ENCODE measurements around the gene NXN.
"Not testable (repeated sequence)": the region's sequence is repeated elsewhere in the genome, so short reads cannot be mapped to it uniquely, and the experiment has no call there.

Gene NXN

DNA sequence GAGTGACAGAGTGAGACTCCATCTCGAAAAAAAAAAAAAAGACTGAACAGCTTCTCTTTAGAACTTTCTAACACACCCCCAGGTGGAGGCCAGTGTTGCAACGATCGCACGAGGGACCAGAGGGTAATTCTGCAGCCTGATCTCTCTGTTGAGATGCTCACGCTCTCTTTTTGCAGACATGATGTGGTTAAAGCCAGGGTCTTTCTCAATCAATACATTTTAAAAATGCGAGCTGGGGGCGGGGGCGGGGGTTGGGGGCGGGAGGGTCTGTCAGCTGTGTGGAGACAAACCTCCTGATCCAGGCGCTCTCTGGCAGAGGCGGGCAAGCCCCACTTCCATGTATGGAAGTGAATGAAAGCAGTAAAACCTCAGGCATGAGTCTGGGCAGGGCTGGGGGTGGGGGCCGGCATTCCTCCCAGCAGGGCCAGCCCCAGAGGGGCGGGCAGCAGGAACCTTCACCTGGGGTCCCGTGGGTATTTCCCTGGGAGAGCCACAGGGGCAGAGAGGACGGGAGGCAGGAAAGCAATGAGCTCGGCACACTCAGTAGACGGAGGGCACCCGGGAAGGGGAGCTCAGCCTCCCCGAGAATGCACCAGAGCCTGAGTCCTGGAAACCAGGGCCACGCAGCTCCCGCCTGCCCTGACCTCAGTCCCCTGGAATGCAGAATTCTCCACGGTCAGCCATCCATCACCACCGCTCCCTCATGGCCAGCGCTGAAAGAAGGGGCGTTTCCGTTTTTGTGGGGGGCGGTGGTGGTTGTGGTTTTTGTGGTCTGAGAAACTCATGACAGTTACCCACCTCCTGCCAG lies 28.0 kb downstream of the NXN start:
- DNase-seq, result no peak

DNA sequence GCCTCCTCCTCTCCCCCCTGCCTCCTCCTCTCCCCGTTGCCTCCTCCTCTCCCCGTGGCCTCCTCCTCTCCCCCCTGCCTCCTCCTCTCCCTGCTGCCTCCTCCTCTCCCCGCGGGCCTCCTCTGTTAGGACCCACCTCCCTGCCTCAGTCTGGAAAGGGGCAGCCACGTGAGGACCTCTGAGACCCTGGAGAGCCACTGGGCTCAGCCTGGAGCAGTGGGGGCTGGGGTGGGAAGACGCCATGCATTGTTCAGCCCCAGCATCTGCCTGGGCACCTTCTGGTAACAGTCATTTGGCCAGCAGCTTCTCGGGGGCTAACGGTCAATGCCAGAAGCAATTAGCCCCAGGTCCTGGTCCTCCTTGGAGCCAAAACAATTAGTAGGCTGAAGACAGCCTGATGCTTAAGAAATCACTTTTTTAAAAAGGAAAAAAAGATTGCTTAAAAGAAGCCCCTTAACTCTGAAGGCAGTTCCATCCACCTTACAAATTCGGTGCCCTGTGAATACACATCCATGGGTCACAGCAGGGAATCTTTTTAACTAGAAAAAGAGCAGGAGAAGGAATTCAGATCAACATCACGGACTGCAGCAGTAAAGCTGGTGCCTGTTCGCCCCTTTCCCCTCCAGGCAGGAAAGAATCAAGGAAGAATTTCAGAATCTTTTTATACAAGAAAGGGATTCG lies 29.8 kb downstream of the NXN start:
- DNase-seq, result no peak

DNA sequence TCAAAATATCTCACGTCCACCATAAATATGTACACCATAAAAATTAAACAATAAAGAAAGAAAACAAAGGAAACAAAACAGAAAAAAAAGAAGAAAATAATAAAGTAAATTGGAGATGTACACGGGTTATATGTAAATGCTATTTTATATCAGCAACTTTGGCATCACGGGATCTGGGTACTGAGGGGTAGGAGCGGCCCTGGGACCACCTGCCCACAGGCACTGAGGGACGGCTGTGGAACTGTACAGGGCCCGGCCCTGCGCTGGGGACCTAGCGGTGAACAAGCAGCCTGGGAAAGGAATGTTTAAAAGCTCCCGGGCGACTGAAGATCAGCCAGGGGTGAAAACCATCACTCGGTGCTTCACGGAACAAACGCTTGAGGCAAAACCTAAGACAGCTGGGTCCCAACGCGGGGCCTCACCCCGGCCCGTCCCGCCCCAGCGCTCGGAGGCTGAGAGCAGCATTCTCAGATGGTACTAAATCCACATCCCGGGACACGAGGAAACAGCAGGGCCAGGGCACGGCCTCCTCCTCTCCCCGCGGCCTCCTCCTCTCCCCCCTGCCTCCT lies 31.2 kb downstream of the NXN start:
- DNase-seq, result no peak

DNA sequence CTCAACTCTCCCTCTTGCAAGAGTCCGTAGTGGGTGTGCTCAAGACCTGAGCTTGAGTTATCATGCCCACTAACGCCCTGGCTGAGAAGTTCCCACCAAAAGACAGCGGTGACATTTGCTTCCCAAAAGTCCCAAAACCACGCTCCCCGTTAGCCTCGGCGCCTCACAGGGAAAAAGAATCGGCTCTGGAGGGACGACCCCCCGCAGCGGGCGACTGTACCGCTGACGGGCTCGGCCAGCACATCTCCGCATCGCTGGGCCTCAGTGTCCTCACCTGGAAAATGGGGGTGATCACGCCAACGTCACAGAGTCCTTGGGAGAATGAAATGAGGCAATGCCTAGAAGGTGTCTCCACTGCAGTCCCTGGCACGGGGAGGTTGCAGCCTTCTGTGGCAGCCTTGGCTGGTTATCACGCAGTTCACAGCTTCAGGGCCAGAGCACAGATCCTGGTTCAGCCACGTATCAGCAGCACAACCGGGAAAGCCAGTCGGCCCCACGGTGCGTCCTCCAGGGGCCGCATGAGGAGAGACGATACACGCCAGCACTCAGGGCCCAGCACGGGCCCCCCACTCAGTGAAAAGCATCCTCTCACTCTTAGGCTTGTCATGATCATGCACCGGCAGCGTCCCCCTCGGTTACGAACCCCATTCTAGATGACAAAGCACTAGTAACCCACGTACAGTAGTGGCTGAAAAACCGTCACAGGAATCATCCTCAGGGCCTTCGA lies 32.9 kb downstream of the NXN start:
- no peak for DNase-seq

DNA sequence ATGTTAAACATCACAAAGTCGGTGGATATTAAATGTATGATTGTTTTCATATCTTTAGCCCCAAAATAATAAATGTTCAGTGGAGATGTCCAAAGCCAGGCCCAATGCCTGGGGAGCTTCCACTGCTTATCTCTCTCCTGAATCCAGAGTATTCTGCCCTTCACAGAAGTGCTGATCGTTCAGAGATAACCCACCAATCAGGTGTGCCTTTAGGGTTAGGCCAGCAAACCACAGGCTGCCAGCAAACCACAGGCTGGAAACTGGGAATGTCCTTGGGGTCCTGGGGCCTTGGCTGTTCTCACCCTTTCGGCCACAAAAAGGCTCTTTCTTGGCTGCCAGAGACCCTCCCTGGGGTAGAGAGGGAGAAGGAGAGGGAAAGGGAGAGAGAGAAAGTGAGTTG lies 33.9 kb downstream of the NXN start:
- DNase-seq, result no peak

DNA sequence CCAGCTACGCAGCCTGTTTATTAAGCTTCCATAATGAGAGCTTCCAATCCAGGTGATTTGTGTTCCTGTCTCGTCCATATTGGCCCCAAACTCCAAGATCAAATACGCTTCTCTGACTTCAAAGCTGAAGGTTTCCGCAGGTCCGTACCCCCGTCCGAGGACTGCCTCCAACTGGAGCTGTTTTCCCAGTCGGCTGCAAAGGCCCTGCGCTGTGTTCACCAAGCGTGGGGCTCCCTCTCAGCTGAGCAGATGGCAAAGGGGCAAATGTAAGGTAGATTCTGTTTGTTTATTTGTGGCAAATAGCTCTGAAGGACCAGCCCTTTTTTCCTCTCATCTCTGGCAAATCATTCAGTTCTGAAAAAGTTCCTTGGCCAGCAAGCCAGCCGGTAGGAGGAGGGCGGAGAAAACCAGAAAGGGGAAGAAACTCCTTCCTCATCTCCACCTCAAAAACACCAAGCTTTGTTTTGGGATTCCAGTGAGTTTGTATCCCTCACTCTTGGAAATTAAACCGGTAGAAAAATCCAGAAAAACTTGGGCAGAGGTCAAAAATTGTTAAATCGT lies 35.2 kb downstream of the NXN start:
- no peak for DNase-seq

DNA sequence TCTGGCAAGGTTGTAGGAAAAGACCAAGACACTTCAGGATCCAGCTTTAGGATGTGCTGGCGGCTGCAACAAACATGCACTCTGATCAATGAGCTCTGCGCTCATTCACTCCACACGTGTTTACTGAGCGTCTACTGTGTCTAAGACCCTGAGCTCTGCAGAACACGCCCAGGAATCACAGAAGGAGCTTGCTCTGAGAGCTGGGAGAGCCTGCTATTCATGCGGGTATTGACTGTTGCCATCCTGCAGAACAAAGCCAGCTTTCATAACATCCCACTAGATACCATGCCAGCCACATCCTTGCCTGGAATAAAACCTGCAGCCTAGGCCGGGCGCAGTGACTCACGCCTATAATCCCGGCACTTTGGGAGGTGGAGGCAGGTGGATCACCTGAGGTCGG lies 44.1 kb downstream of the NXN start:
- no peak for DNase-seq

DNA sequence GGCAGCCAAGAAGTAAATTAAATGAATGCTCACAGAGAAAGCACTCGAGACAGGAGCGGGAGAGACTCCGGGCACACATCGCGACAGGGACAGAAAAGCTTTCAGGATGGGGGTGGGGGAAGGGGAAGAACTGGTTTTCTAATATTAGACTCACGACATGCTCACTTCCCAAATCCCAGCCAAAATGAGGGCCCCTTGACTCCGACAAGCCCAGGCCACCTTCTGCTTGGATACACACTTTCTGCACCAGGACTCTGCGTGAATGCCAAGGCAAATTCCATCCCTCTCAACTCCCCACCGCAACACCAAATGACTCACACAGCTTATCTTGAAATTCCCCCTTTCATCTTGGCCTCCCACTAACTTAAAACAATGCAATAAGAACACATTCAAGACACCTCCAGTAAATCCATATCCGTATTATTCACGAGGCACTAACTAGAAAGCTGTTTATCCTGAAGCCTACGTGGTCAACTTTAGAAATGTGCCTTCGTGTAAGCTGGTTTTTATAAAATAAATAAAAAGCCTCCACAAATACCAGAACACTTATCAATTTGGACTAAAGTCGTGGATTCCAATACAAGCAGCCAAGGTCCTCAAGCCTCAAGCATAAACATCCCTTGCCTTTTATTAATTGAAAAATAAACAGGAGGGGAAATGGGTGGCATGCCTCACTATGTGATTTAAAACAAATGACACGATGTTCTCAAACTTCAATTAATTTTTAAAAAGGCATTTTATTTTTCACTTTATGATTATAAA lies 46.1 kb downstream of the NXN start:
- no peak for DNase-seq

DNA sequence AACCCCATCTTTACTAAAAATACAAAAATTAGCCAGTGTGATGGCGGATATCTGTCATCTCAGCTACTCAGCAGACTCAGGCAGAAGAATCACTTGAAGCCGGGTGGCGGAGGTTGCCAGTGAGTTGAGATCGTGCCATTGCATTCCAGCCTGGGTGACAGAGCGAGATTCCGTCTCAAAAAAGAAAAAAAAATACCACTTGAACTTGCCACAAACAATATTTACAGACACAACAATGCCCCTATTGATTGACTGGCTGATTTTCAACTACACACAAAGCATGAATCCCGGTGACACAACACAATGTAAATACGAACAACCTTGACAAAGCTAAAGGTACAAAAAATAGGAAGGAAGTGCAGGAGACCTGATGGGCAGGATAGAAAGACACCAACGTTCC lies 49.3 kb downstream of the NXN start:
- no peak for DNase-seq

DNA sequence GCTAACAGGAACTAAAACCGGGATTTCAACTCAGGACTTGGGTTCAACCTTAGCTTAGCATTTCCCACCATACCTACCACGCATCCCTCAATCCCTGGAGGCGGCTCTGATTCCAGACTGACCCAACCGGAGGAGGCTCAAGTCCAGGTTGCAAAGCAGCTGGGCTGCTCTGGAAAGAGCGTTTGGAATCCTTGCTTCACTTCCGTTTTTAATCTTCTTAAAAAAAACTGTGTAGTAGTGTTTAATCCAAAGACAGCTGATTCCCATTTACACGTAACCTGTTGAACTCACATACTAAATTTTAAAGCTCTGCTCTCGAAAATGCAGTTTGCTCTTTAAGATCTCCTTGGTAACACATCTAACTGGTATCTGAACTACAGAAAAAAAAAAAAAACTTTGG lies 50.0 kb downstream of the NXN start:
- DNase-seq, result no peak

DNA sequence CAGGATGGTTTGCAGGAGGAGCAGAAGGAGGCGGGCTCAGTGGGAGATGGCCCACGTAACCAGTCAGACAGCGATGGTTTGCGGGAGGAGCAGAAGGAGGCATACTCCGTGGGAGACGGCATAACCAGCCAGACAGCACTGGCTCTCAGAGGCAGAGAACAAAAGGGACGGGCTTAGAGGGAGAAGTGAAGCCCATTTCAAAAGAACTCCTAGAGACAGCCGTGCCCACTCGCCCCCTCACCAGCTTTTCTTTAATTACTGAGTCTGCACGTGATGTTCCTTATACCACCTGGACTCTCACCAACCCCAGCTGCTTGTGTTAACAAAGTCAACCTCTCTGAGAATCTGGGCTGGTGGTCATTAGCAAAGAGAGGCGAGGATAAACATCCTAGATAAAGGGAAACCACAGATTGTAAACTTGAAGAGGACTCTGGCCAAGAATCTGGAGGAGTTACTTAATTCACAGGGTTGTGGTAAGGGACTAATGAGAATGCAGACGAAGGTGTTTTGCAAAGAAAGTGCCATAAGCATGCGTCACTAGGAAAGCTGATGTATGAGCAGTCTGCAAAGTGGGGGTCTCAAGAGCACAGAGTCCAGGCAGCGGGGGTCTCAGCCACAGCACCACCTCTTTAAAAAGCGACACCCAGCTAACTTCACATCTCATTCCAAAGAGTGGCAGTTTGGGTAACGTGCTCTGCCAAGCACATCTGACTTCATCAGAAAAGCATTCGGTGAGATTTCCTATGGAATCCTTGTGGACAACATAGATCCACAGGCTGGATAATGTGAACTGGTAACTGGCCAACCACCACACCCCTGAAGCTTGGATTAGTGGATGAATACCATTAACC lies 51.7 kb downstream of the NXN start:
- DNase-seq, result no peak

DNA sequence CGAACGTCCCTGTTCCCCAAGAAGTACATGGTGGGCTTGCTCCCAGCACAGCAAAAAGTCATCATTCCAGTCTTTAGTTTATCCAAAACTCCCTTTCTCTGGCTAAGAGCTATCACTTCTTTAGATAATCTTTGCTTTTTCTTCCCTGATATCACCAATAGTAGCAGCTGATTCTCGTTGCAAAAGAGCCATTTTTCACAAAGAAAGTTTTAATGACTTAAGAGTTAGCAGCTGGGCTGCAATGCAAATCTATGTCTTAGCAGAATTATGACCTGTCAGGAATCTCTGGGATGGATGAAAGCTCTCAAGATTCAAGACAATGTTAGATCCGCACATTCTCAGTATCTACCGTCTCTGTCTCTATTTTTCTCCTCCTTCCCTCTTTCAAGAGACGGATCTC lies 53.8 kb downstream of the NXN start:
- DNase-seq, result no peak

DNA sequence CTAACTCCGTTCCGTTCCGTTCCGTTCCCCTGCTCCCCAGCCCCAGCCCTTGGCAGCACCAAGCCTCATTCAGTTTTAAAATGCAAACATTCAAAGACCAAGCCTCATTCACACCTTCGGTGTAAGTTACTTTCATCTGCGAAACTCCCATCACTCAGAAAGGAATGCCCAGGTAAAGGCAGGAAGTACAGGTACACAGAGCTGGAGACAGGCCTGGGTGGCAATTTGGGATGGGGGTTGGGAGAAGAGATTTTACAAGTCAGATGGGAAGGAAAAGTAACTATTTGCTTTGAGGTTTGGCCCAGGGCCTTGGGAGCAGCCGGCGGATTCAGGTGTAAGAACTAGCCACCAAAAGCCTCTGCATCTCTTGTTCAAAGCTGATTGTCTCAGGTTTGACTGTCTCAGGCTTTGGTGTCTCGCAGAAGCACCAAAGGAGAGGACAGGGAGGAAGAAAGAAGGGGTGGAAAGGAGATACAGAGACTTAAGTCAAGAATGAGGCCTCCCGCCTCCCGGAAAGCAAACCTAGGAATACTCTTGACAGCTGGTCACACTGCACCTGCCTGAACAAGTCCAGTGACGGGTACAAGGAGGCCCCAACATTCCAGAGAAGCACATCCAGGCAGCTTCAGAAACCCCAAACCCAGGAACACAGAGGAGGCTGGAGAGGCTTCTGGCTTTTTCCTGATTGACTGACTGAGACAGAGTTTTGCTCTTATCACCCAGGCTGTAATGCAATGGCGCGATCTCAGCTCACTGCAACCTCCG lies 54.7 kb downstream of the NXN start:
- no peak for DNase-seq

DNA sequence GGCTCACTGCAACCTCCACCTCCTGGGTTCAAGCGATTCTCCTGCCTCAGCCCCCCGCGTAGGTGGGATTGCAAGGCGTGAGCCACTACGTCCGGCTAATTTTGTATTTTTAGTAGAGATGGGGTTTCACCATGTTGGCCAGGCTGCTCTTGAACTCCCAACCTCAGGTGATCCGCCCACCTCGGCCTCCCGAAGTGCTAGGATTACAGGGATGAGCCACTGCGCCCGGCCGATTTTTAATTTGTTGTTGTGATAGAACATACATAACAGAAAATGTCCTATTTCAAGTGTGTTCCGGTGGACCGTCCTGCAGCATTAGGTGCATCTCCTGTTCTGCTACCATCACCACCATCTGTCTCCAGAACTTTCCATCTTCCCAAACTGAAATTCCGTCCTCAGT lies 55.3 kb downstream of the NXN start:
- DNase-seq, result not testable (repeated sequence)

DNA sequence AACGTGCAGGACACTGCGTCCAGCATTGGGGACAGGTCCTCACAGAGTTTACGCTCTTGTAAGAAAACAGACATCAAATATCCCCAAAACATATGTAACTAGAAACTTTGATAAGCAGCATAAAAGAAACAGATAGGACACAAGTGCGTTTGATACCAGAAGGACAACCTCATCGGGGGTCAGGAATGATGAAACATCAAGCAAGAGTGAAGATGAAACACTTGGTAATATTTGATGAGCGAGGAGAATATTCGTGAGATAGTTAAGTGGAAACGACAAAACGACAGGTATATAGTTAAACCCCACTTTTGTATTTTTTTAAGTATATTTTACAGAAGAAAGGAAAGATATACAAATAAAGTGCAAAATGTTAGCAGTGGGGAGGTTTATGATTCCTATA lies 55.9 kb downstream of the NXN start:
- DNase-seq, result no peak

DNA sequence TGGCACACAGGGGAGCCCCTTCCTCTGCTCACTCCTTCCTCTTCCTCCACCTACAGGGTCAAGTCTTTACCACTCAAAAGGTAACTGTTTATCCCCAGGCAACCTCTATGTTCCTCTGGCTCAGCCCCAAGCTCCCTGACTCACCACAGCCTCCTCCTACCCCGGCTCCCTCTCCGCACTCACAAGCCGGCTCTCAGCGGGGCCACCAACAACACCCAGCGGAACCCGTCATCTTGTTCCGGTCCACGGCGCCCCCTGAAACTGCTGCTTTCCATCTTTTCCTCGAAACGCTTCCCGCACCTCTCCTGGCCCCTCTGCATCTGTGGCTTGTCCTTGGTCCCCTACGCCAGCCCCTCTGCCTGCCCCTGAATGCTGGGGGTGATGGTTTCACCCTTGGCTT lies 58.4 kb downstream of the NXN start:
- DNase-seq, result no peak

DNA sequence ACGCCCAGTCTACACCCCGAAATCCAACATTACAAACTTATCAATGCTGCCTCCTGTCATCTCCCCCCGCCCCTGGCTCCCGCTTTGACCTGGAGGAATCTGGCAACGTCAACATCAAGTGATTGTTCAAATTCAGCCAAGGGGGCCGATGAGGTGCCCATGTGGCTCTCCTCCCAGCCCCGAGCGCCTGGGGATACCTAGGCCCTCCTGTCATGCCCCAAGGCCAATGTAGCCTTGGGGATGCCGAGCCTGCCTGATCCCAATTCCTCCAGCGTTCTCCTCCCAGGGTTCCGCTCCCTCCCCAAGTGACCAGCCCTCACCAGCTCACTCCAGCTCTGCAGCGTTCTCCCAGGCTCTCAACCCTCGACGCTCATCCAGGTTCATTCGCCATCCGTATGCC lies 59.4 kb downstream of the NXN start:
- no peak for DNase-seq

DNA sequence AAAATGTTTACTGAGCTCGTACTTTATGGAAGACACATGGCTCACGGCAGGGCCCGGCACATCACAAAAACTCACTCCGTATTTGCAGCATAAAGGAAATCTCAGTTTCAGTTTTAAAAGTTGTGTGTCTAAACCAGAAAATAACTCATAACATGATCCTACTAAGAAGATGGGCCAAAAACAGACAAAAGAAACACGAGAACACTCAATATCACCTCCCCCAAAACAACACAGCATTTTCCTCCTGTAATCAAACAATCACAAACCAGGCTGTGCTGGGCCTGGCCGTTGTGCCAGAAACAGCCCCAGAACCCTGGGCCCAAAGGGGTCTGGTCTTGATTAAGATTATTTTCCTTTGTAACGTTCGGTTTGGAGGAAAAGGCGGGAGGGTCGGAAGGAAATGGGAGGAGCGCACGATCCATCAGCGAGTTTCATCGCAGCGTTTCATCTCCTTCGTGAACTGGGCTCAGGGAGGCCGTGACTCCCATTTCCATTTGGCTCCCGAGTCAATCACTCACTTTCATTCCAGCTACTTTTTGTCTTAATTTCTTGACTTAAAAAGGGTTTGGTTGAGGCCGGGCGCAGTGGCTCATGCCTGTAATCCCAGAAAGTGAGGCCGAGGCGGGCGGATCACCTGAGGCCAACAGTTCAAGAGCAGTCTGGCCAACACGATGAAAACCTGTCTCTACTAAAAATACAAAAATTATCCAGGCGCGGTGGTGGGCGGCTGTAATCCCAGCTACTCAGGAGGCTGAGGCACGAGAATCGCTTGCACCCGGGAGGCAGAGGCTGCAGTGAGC lies 61.4 kb downstream of the NXN start:
- no peak for DNase-seq

DNA sequence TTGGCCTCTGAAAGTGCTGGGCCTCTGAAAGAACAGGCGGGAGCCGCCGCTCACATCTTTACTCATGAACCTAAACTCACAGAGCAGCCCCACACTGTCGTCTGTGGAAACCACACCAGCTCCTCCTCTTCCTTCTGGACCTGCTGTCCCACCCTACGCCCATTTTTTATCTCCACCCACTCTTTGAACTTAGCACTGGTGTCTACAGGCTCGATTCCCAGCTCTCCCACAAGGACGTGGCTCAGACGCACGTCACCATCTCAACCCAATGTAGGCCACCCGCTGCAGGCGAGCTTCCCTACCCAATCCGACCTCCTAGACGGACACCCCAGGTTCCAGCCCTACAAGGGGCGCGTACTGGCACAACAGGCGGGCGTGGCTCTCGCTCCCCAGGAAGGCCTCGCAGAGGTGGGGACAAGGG lies 62.2 kb downstream of the NXN start:
- no peak for DNase-seq

DNA sequence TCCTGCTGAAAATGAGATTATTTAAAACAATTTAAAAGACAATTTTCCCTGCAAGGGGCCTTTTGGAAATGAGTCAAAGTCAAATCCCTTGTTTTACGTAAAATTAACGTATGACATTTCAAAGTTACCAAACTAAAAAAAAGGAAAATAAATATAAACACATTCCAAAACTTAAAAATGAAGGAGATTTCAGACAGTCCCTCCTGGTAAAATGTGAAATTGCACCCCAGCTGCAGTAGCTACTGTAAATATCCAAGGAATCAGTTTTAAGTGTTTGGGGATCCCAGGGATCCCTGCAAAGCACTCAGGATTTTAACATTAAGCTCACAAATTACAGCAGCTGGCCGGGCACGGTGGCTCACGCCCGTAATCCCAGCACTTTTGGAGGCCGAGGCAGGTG lies 63.3 kb downstream of the NXN start:
- no peak for DNase-seq

Measured in activated effector memory CD4-positive, alpha-beta T cell treated with anti-CD3 and anti-CD28 coated beads, Interleukin-2, amount 50 U/mL, for 16 hours (primary cell).